HG03571 (cell line): ENCODE measurements around the gene HECW1.
"Not testable (repeated sequence)": the region's sequence is repeated elsewhere in the genome, so short reads cannot be mapped to it uniquely, and the experiment has no call there.

Experiments
- ATAC-seq: cut with Tn5 transposase; IDR thresholded peaks from one replicate; pipeline ENCODE4 v1.9.1; 2021; ENCODE audit not compliant: unreplicated experiment

HECW1 gene

GRCh38 chr7:43345696-43346095, 233.2 kb downstream of the HECW1 start:
- ATAC-seq: not testable (repeated sequence)

GRCh38 chr7:43351683-43352082, 239.2 kb downstream of the HECW1 start:
- ATAC-seq: no peak

GRCh38 chr7:43353902-43354301, 241.5 kb downstream of the HECW1 start:
- no peak for ATAC-seq

GRCh38 chr7:43362652-43363034, 250.2 kb downstream of the HECW1 start:
- ATAC-seq: no peak

- ATAC-seq: no peak
Observed at GRCh38 chr7:43363035-43363791, 250.8 kb downstream of the HECW1 start.

GRCh38 chr7:43364391-43364790, 251.9 kb downstream of the HECW1 start:
- ATAC-seq: no peak

- ATAC-seq: no peak
Observed at GRCh38 chr7:43372676-43373355, 260.4 kb downstream of the HECW1 start.

- no peak for ATAC-seq
Observed at GRCh38 chr7:43377196-43377960, 264.9 kb downstream of the HECW1 start.

GRCh38 chr7:43379210-43379609, 266.8 kb downstream of the HECW1 start:
- no peak for ATAC-seq

GRCh38 chr7:43384616-43385308, 272.3 kb downstream of the HECW1 start:
- ATAC-seq: no peak

- ATAC-seq: no peak
Observed at GRCh38 chr7:43385309-43385680, 272.8 kb downstream of the HECW1 start.

- no peak for ATAC-seq
Observed at GRCh38 chr7:43385856-43386255, 273.4 kb downstream of the HECW1 start.

- ATAC-seq: no peak
Observed at GRCh38 chr7:43387932-43388331, 275.5 kb downstream of the HECW1 start.

GRCh38 chr7:43390576-43390975, 278.1 kb downstream of the HECW1 start:
- ATAC-seq: no peak

- no peak for ATAC-seq
Observed at GRCh38 chr7:43391518-43391917, 279.1 kb downstream of the HECW1 start.

- ATAC-seq: no peak
Observed at GRCh38 chr7:43392638-43393330, 280.3 kb downstream of the HECW1 start.

GRCh38 chr7:43394441-43395130, 282.1 kb downstream of the HECW1 start:
- ATAC-seq: no peak

- no peak for ATAC-seq
Observed at GRCh38 chr7:43395351-43395750, 282.9 kb downstream of the HECW1 start.

- ATAC-seq: no peak
Observed at GRCh38 chr7:43396187-43396740, 283.8 kb downstream of the HECW1 start.

- no peak for ATAC-seq
Observed at GRCh38 chr7:43398831-43399230, 286.4 kb downstream of the HECW1 start.
